Pulmonary artery endothelial cell (primary cell): ENCODE results near the gene LPCAT1. TPM values are rescaled to one million over a fixed set of nuclear protein-coding genes. Genes with fewer than 3 reads are reported as not detected.
"Not testable (repeated sequence)": the region's sequence is repeated elsewhere in the genome, so short reads cannot be mapped to it uniquely, and the experiment has no call there.

Experiments used
- DNase-seq: peaks from one replicate; pipeline ENCODE4 v3.0.0-alpha.2; 2011; ENCODE audit warnings: low read depth, low spot score
- total RNA-seq: library from RNA; depleted of rRNA; stranded (reverse); fragments of >200 nt; gene quantifications from 2 replicates; pipeline ENCODE4 v1.2.3, GENCODE V29; 2014

Gene LPCAT1
- total RNA-seq, 1 donor from 2014 or later: 54.5 TPM

- DNase-seq: no peak
Measured at GRCh38 chr5:1509346-1510085, 14.2 kb downstream of the LPCAT1 start.

- no peak for DNase-seq
Measured at GRCh38 chr5:1508659-1509290, 15.0 kb downstream of the LPCAT1 start.

GRCh38 chr5:1507961-1508658 is 15.7 kb downstream of the LPCAT1 start:
- no peak for DNase-seq

GRCh38 chr5:1507457-1507856 is 16.3 kb downstream of the LPCAT1 start:
- no peak for DNase-seq

- no peak for DNase-seq
Measured at GRCh38 chr5:1507014-1507375, 16.8 kb downstream of the LPCAT1 start.

- DNase-seq: no peak
Measured at GRCh38 chr5:1506242-1507013, 17.3 kb downstream of the LPCAT1 start.

GRCh38 chr5:1505506-1506241 is 18.1 kb downstream of the LPCAT1 start:
- no peak for DNase-seq

GRCh38 chr5:1505089-1505488 is 18.7 kb downstream of the LPCAT1 start:
- DNase-seq: not testable (repeated sequence)

GRCh38 chr5:1504617-1505016 is 19.1 kb downstream of the LPCAT1 start:
- DNase-seq: no peak

- DNase-seq: no peak
Measured at GRCh38 chr5:1504069-1504595, 19.6 kb downstream of the LPCAT1 start.

GRCh38 chr5:1503241-1504068 is 20.3 kb downstream of the LPCAT1 start:
- no peak for DNase-seq

GRCh38 chr5:1502737-1503120 is 21.0 kb downstream of the LPCAT1 start:
- no peak for DNase-seq

GRCh38 chr5:1502046-1502736 is 21.6 kb downstream of the LPCAT1 start:
- no peak for DNase-seq

GRCh38 chr5:1501372-1502045 is 22.3 kb downstream of the LPCAT1 start:
- DNase-seq: no peak

- DNase-seq: no peak
Measured at GRCh38 chr5:1500411-1501091, 23.2 kb downstream of the LPCAT1 start.

- DNase-seq: no peak
Measured at GRCh38 chr5:1499851-1500250, 23.9 kb downstream of the LPCAT1 start.

- no peak for DNase-seq
Measured at GRCh38 chr5:1498623-1499416, 24.9 kb downstream of the LPCAT1 start.
